Liver (tissue), 9 donors: ENCODE data around the gene HOXB3. TPM values are rescaled to one million over a fixed set of nuclear protein-coding genes. Genes with fewer than 3 reads are reported as not detected.

Experiments
- DNase-seq: peaks from one replicate; pipeline ENCODE4 v3.0.0-alpha.2; 2017; ENCODE audit warnings: low spot score
- H3K27ac ChIP-seq, 2 donors: one replicate each; pipeline ENCODE4 v1.7.0; 2013; ENCODE audit warnings: inconsistent platforms in 2 of 2, low read length in 2 of 2, control low read depth in 1 of 2, low read depth in 1 of 2, mild to moderate bottlenecking in 1 of 2
- H3K27me3 ChIP-seq, 4 donors: one replicate each; pipeline versions ENCODE4 v1.6.1 to v1.7.0; 2013; ENCODE audit warnings: low read length in 3 of 4, inconsistent platforms in 1 of 4, mild to moderate bottlenecking in 1 of 4, moderate library complexity in 1 of 4; ENCODE audit not compliant: control insufficient read depth in 4 of 4, insufficient read depth in 4 of 4
- H3K36me3 ChIP-seq, 4 donors: one replicate each; pipeline versions ENCODE4 v1.6.1 to v1.7.0; 2013; ENCODE audit warnings: low read length in 3 of 4, mild to moderate bottlenecking in 3 of 4, low read depth in 1 of 4, moderate library complexity in 1 of 4; ENCODE audit not compliant: control insufficient read depth in 4 of 4, insufficient read depth in 3 of 4
- H3K4me1 ChIP-seq, 4 donors: one replicate each; pipeline versions ENCODE4 v1.6.1 to v1.7.0; 2013; ENCODE audit warnings: low read length in 3 of 4, mild to moderate bottlenecking in 3 of 4, moderate library complexity in 1 of 4; ENCODE audit not compliant: control insufficient read depth in 4 of 4, insufficient read depth in 4 of 4
- H3K4me3 ChIP-seq, 3 donors: one replicate each; pipeline versions ENCODE4 v1.6.1 to v1.7.0; 2013; ENCODE audit warnings: low read length in 3 of 3, control low read depth in 1 of 3, low read depth in 1 of 3, mild to moderate bottlenecking in 1 of 3
- H3K9ac ChIP-seq, 2 donors: one replicate each; pipeline ENCODE4 v1.7.0; 2013; ENCODE audit warnings: low read length in 2 of 2, mild to moderate bottlenecking in 2 of 2, moderate library complexity in 2 of 2, control low read depth in 1 of 2, low read depth in 1 of 2
- H3K9me3 ChIP-seq, 4 donors: one replicate each; pipeline versions ENCODE4 v1.6.1 to v1.7.0; 2013; ENCODE audit warnings: low read length in 3 of 4; ENCODE audit not compliant: control insufficient read depth in 4 of 4
- FOXA1 ChIP-seq: IDR thresholded peaks from 2 replicates; pipeline ENCODE4 v1.6.1; 2016; ENCODE audit warnings: antibody characterized with exemption
- FOXA2 ChIP-seq: IDR thresholded peaks from 2 replicates; pipeline ENCODE4 v1.6.1; 2016; ENCODE audit warnings: antibody characterized with exemption
- GABPA ChIP-seq, 2 donors: IDR thresholded peaks in 1 of 2; conservative IDR thresholded peaks in 1 of 2; 2 replicates each; pipeline ENCODE4 v1.6.1; 2016; ENCODE audit warnings: antibody characterized with exemption in 2 of 2, mild to moderate bottlenecking in 1 of 2, moderate library complexity in 1 of 2
- HNF4A ChIP-seq, 2 donors: conservative IDR thresholded peaks; 2 replicates each; pipeline ENCODE4 v1.6.1; 2016; ENCODE audit warnings: antibody characterized with exemption in 2 of 2, mild to moderate bottlenecking in 2 of 2
- NR2F2 ChIP-seq: IDR thresholded peaks from 2 replicates; pipeline ENCODE4 v1.6.1; 2016; ENCODE audit warnings: antibody characterized with exemption
- RXRA ChIP-seq, 2 donors: IDR thresholded peaks; 2 replicates each; pipeline ENCODE4 v1.6.1; 2017 to 2018; ENCODE audit warnings: antibody characterized with exemption in 2 of 2, mild to moderate bottlenecking in 1 of 2
- SP1 ChIP-seq: IDR thresholded peaks from 2 replicates; pipeline ENCODE4 v1.6.1; 2018; ENCODE audit warnings: antibody characterized with exemption, mild to moderate bottlenecking
- TAF1 ChIP-seq: conservative IDR thresholded peaks from 2 replicates; pipeline ENCODE4 v1.6.1; 2016; ENCODE audit warnings: antibody characterized with exemption, mild to moderate bottlenecking
- YY1 ChIP-seq: IDR thresholded peaks from 2 replicates; pipeline ENCODE4 v1.6.1; 2016; ENCODE audit warnings: antibody characterized with exemption, mild to moderate bottlenecking
- WGBS: extraction: QIAGEN DNeasy Blood & Tissue Kit; methylation state at CpG from one replicate; pipeline ENCODE4 v1.1.7; 2013; 5-methylcytosine and 5-hydroxymethylcytosine counted together
- polyA plus RNA-seq, 2 donors: library from polyadenylated mRNA; stranded (reverse) in 1 of 2; unstranded in 1 of 2; fragments of 200-250 nt in 1 of 2; fragments of >200 nt in 1 of 2; fragmentation: Nextera tagmentation in 1 of 2; extraction: Ambion mirVana in 1 of 2; gene quantifications; one replicate each; pipeline versions ENCODE4 v1.2.1 to v1.2.3, GENCODE V29; 2013 to 2015
- total RNA-seq, 2 donors: library from RNA; depleted of rRNA; stranded (reverse); fragments of >200 nt; gene quantifications; one replicate each; pipeline ENCODE4 v1.2.3, GENCODE V29; 2014
- TF ChIP-seq, protein P1 (sequence below): IDR thresholded peaks from 2 replicates; pipeline ENCODE4 v1.6.1; 2016; ENCODE audit warnings: antibody characterized with exemption
- TF ChIP-seq, protein P2 (sequence below): IDR thresholded peaks from 2 replicates; pipeline ENCODE4 v1.6.1; 2016; ENCODE audit warnings: antibody characterized with exemption
- TF ChIP-seq, protein P3 (sequence below): fragments of 150-350 bp; IDR thresholded peaks from 2 replicates; pipeline ENCODE4 v1.5.1; 2017; ENCODE audit warnings: improper control_type of control experiment, low read depth, low read length; ENCODE audit not compliant: missing input control
- TF ChIP-seq, protein P4 (sequence below): IDR thresholded peaks from 2 replicates; pipeline ENCODE4 v1.6.1; 2016; ENCODE audit warnings: antibody characterized with exemption
- donor health status: healthy.
- donor health status: healthy.
- donor health status: healthy.
- donor health status: healthy.
- donor health status: healthy.

The HOXB3 gene
- total and polyA plus RNA-seq, 4 donors, result 0.75 to 2.2 (median 1.2) TPM

DNA sequence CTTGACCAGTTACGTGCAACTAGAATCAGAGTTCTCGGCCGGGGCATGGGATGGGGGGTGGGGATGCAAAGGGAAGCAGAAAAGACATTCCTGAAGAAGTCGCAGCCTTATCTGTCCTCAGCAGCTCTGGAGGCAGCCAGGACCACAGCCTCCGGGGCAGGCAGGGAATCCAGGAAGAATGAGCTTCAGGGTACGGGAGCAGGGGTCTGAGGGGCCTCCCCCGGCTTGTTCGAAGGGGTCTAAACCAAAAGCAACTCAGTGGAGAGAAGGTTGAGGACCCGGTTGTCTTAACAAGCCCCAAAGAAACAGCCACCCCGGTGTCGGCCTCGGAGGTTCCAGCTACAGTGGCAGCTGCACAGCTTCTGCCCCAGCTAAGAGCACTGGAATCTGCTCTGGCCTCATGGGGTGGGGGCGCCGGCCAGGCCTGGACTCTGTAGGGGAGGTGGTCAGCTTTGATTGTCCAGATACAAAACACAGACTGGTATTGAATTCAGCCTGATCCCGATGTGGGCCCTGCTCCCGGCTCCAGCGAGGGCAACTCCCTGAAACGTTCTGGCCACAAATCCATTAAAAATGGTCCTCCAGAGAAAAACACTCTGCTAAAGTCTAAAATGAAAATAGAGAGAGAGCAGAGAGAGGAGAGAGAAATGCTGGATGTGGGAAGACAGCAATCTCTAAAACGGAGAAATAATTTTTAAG, 19.6 kb downstream of the HOXB3 start:
- Histone ChIP-seq H3K4me1 (no peaks in the 10 kb centered on the region), H3K27me3 (peaks cover 0 to 32% (median 11%) of the 10 kb centered on the region in 4 donors), H3K9me3 (no peaks in the 10 kb centered on the region), H3K4me3 (no peak overlapping the region), H3K9ac (no peak overlapping the region), H3K36me3 (no peaks in the 10 kb centered on the region), H3K27ac (peak overlapping the region in 1 of 2 donors; percentile 1)
- 20% methylated on average over 19 of the region's 19 CpGs for WGBS
- TF ChIP-seq, protein P1, sequence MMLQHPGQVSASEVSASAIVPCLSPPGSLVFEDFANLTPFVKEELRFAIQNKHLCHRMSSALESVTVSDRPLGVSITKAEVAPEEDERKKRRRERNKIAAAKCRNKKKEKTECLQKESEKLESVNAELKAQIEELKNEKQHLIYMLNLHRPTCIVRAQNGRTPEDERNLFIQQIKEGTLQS, result no peak
- no peak for TF ChIP-seq TAF1
- TF ChIP-seq, protein P2, sequence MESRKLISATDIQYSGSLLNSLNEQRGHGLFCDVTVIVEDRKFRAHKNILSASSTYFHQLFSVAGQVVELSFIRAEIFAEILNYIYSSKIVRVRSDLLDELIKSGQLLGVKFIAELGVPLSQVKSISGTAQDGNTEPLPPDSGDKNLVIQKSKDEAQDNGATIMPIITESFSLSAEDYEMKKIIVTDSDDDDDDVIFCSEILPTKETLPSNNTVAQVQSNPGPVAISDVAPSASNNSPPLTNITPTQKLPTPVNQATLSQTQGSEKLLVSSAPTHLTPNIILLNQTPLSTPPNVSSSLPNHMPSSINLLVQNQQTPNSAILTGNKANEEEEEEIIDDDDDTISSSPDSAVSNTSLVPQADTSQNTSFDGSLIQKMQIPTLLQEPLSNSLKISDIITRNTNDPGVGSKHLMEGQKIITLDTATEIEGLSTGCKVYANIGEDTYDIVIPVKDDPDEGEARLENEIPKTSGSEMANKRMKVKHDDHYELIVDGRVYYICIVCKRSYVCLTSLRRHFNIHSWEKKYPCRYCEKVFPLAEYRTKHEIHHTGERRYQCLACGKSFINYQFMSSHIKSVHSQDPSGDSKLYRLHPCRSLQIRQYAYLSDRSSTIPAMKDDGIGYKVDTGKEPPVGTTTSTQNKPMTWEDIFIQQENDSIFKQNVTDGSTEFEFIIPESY, result no peak
- no peak for TF ChIP-seq YY1
- TF ChIP-seq, protein P3, sequence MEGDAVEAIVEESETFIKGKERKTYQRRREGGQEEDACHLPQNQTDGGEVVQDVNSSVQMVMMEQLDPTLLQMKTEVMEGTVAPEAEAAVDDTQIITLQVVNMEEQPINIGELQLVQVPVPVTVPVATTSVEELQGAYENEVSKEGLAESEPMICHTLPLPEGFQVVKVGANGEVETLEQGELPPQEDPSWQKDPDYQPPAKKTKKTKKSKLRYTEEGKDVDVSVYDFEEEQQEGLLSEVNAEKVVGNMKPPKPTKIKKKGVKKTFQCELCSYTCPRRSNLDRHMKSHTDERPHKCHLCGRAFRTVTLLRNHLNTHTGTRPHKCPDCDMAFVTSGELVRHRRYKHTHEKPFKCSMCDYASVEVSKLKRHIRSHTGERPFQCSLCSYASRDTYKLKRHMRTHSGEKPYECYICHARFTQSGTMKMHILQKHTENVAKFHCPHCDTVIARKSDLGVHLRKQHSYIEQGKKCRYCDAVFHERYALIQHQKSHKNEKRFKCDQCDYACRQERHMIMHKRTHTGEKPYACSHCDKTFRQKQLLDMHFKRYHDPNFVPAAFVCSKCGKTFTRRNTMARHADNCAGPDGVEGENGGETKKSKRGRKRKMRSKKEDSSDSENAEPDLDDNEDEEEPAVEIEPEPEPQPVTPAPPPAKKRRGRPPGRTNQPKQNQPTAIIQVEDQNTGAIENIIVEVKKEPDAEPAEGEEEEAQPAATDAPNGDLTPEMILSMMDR, result no peak
- no peak for TF ChIP-seq SP1
- TF ChIP-seq, protein P4, sequence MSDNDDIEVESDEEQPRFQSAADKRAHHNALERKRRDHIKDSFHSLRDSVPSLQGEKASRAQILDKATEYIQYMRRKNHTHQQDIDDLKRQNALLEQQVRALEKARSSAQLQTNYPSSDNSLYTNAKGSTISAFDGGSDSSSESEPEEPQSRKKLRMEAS, result no peak
- TF ChIP-seq NR2F2, result no peak
- no peak for TF ChIP-seq GABPA (IDR thresholded peaks at IDR 0.05 in 1 of 2, conservative IDR thresholded peaks at IDR 0.05 in 1 of 2)
- no peak for DNase-seq

DNA sequence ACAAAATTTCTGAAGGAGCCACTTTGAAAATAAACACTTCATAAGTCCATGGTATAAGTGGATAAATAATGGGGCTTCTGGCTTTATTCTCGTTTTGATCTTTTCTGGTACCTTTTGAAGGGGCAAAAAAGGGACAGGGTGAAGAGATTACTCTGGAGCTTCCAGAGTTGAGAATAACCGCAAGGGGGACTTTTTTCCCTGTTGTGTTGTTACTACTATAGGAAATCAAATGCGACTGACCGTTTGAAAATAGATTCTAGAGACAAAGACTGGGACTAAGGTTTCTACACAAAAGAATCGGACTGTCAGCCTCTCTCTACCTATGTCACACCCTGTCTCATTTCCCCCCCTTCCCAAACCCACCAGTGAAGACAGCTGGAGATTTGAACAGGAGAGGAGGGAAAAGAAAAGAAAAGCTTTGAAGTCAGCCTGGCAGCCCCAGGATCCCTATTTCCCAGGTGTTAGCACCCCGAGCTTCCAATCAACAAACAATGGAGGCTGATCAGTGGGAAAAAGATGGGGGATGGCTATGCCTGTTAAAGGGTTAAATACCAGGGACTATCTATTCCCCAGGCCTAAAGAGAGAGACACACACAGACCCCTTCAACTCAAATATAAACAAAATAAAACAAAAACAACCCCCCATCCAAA, 20.2 kb downstream of the HOXB3 start:
- TF ChIP-seq RXRA (IDR thresholded peaks at IDR 0.05), result no peak
- no peak overlapping the region for H3K4me3 ChIP-seq
- H3K36me3 ChIP-seq, result no peaks in the 10 kb centered on the region
- no peak overlapping the region for H3K9ac ChIP-seq
- WGBS, result 25% methylated on average over 6 of the region's 6 CpGs
- DNase-seq, result no peak
- H3K4me1 ChIP-seq, result no peaks in the 10 kb centered on the region
- peaks cover 0 to 38% (median 10%) of the 10 kb centered on the region in 4 donors for H3K27me3 ChIP-seq
- peak overlapping the region in 1 of 2 donors; percentile 1 for H3K27ac ChIP-seq
- H3K9me3 ChIP-seq, result no peaks in the 10 kb centered on the region

DNA sequence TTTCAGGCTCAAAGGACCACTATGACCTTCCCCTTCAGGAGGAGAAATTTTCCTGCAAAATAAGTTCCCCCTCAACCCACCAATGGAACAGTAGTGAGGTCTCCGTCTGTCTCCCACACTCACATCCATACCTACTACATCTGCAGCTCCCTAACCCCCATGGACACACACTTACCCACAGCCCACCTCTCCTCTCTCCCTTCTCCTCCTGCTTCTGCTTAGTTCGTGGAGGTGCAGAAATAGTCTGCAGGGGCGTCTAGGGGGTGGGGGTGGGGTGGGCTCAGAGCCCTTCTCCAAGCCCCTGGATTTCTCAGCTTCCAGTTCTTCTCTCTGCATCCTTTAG, 20.8 kb downstream of the HOXB3 start:
- Histone ChIP-seq H3K27me3 (peaks cover 0 to 38% (median 9%) of the 10 kb centered on the region in 4 donors), H3K36me3 (no peaks in the 10 kb centered on the region), H3K4me1 (peaks cover 0 to 2% (median 0%) of the 10 kb centered on the region in 4 donors), H3K9ac (peak overlapping the region in 1 of 2 donors; percentile 36), H3K27ac (no peak overlapping the region), H3K4me3 (peak overlapping the region in 1 of 3 donors; percentile 5), H3K9me3 (no peaks in the 10 kb centered on the region)
- no peak for DNase-seq
- 21% methylated on average over 3 of the region's 3 CpGs for WGBS
- TF ChIP-seq HNF4A (conservative IDR thresholded peaks at IDR 0.05) (no peak), NR2F2 (no peak), FOXA1 (no peak), FOXA2 (no peak), GABPA (IDR thresholded peaks at IDR 0.05 in 1 of 2, conservative IDR thresholded peaks at IDR 0.05 in 1 of 2) (no peak)
- TF ChIP-seq, protein P1, result no peak
- TF ChIP-seq, protein P2, result no peak
- TF ChIP-seq, protein P4, result no peak
- TF ChIP-seq, protein P3, result no peak
